Bronchial epithelial cell (primary cell): ENCODE data around the gene ADSS1. TPM values are rescaled to one million over a fixed set of nuclear protein-coding genes. Genes with fewer than 3 reads are reported as not detected.

Experiments used
- DNase-seq: peaks from one replicate; pipeline ENCODE4 v3.0.0-alpha.2; 2010; ENCODE audit warnings: low read depth
- FAIRE-seq: peaks from 2 replicates; lab custom pipeline; 2011; peaks lifted over from hg19 to GRCh38; lab: Jason Lieb, UNC
- H3K27me3 ChIP-seq: 2 replicates; pipeline ENCODE4 v1.5.1; 2011; ENCODE audit warnings: low read length; ENCODE audit not compliant: control insufficient read depth, insufficient read depth
- H3K36me3 ChIP-seq: 2 replicates; pipeline ENCODE4 v1.5.1; 2011; ENCODE audit warnings: low read length; ENCODE audit not compliant: control insufficient read depth, insufficient read depth
- H3K4me3 ChIP-seq: 2 replicates; pipeline ENCODE4 v1.5.1; 2011; ENCODE audit warnings: mild to moderate bottlenecking, low read depth, low read length, control low read depth
- total RNA-seq: library from RNA; depleted of rRNA; stranded (reverse); fragments of >200 nt; gene quantifications from 2 replicates; pipeline ENCODE4 v1.2.1, GENCODE V29; 2014
- TF ChIP-seq, protein P1 (sequence below): IDR thresholded peaks from 2 replicates; pipeline ENCODE4 v1.5.1; 2011; ENCODE audit warnings: mild to moderate bottlenecking, moderate library complexity, low read length, control low read depth, inconsistent platforms; ENCODE audit not compliant: insufficient read depth, severe bottlenecking

ADSS1 gene
- total RNA-seq, 1 donor from 2014 or later = 18.2 TPM

GRCh38 chr14:104786726-104787675 is 63.0 kb downstream of the ADSS1 start:
- peaks cover 29% of the 10 kb centered on the region for H3K36me3 ChIP-seq
- no peak for DNase-seq
- FAIRE-seq = no peak
- TF ChIP-seq, protein P1, sequence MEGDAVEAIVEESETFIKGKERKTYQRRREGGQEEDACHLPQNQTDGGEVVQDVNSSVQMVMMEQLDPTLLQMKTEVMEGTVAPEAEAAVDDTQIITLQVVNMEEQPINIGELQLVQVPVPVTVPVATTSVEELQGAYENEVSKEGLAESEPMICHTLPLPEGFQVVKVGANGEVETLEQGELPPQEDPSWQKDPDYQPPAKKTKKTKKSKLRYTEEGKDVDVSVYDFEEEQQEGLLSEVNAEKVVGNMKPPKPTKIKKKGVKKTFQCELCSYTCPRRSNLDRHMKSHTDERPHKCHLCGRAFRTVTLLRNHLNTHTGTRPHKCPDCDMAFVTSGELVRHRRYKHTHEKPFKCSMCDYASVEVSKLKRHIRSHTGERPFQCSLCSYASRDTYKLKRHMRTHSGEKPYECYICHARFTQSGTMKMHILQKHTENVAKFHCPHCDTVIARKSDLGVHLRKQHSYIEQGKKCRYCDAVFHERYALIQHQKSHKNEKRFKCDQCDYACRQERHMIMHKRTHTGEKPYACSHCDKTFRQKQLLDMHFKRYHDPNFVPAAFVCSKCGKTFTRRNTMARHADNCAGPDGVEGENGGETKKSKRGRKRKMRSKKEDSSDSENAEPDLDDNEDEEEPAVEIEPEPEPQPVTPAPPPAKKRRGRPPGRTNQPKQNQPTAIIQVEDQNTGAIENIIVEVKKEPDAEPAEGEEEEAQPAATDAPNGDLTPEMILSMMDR = no peak
- H3K27me3 ChIP-seq = no peaks in the 10 kb centered on the region
- no peak overlapping the region for H3K4me3 ChIP-seq

GRCh38 chr14:104787736-104788135 is 63.7 kb downstream of the ADSS1 start:
- TF ChIP-seq, protein P1 = no peak
- Histone ChIP-seq H3K27me3 (no peaks in the 10 kb centered on the region), H3K36me3 (peaks cover 33% of the 10 kb centered on the region), H3K4me3 (no peak overlapping the region)
- DNase-seq (no peak), FAIRE-seq (no peak)

DNA sequence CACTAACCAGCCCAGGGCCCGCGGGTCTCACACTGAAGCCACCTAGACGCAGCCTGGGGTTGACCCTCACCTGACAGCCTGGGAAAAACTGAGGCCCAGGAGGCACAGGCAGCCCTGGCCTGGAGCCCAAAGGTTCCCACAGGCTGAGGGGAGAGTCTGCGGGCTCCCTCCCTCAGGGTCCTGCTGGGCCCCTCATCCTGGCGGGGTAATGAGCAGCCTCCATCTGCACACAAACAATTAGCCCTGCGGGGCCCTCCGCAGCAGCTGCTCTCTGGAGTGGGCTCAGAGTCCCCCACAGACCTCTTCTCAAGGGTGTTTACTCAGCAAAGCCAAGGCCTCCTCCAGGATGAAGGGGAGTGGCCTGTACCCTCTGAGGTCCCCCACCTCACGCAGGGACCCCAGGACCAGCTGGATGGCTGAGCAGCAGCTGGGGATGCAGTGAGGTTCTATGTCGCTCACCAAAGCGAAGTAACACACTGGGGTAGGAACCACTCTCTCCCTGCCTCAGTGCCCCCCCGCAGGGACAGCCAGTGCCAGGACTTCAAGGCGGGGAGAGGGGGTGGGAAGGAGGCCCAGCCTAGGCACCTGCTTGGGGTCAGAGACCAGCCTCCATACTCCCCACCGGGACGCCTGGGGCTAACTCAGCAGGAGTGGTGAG is 64.3 kb downstream of the ADSS1 start:
- Histone ChIP-seq H3K4me3 (no peak overlapping the region), H3K36me3 (peaks cover 32% of the 10 kb centered on the region), H3K27me3 (no peaks in the 10 kb centered on the region)
- TF ChIP-seq, protein P1 = no peak
- DNase-seq (no peak), FAIRE-seq (no peak)

- no peak overlapping the region for H3K4me3 ChIP-seq
- H3K36me3 ChIP-seq = peaks cover 30% of the 10 kb centered on the region
- no peak for FAIRE-seq
- no peak for DNase-seq
- no peaks in the 10 kb centered on the region for H3K27me3 ChIP-seq
- TF ChIP-seq, protein P1 = no peak
Measured at GRCh38 chr14:104788873-104789663, 65.0 kb downstream of the ADSS1 start.

GRCh38 chr14:104789752-104790743 is 66.0 kb downstream of the ADSS1 start:
- H3K36me3 ChIP-seq = peaks cover 25% of the 10 kb centered on the region
- H3K4me3 ChIP-seq = no peak overlapping the region
- no peak for DNase-seq
- H3K27me3 ChIP-seq = no peaks in the 10 kb centered on the region
- FAIRE-seq = no peak
- TF ChIP-seq, protein P1 = no peak
